SK-N-MC (cell line): ENCODE data around the gene CHTOP.

Experiments
- DNase-seq: peaks from one replicate; pipeline ENCODE4 v3.0.0-alpha.2; 2011; ENCODE audit warnings: low read depth, low spot score
- H3K27ac ChIP-seq: fragments of 200-600 bp; sonication (generic); 2 replicates; pipeline ENCODE4 v1.5.1; 2016; ENCODE audit warnings: mixed run types
- H3K36me3 ChIP-seq: fragments of 200-600 bp; sonication (generic); 2 replicates; pipeline ENCODE4 v1.6.1; 2017; ENCODE audit warnings: antibody characterized with exemption, low read length, mixed read lengths; ENCODE audit not compliant: insufficient read depth
- H3K4me3 ChIP-seq: fragments of 200-600 bp; sonication (generic); 2 replicates; pipeline ENCODE4 v1.5.1; 2016
- H3K9ac ChIP-seq: fragments of 200-600 bp; sonication (generic); 2 replicates; pipeline ENCODE4 v1.8.0; 2017; ENCODE audit warnings: mixed run types, mixed read lengths; ENCODE audit not compliant: insufficient read length
- H3K9me3 ChIP-seq: fragments of 200-600 bp; sonication (generic); 2 replicates; pipeline ENCODE4 v1.6.1; 2017; ENCODE audit warnings: low read depth, mild to moderate bottlenecking, antibody characterized with exemption, low read length, moderate library complexity, mixed read lengths
- EZH2 ChIP-seq: fragments of 200-600 bp; sonication (generic); IDR thresholded peaks from one replicate; pipeline ENCODE4 v1.6.1; 2017; ENCODE audit warnings: antibody characterized with exemption
- FOXP2 ChIP-seq: optimal IDR thresholded peaks from 2 replicates; pipeline ENCODE3; 2011; ENCODE audit warnings: mild to moderate bottlenecking, moderate library complexity; ENCODE audit not compliant: insufficient read depth; ENCODE audit errors: extremely low read length, control extremely low read depth
- POLR2AphosphoS5 ChIP-seq: IDR thresholded peaks from 2 replicates; pipeline ENCODE4 v1.6.1; 2012; ENCODE audit warnings: mild to moderate bottlenecking, low read depth, low read length, borderline replicate concordance

Gene CHTOP

DNA sequence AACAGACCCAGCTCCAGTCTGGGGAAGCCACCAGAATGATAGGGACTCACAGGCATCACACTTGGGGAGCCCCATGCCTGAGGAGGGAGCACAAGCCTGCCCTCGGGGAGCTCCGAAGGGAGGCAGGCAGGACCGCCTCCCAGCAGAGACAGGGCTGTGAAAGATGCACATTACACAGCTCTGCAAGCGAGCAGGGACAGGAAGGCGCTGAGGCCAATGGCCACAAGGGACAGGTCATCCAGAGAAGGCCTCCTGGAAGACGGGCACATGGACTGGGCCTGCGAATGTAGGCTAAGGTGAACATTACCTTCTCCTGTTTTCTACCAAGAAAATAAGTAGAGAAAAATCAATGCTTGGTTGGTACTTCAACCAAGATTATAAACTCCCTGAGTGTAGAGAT, 48.9 kb downstream of the CHTOP start:
- DNase-seq, result no peak
- no peak overlapping the region for H3K9ac ChIP-seq
- no peaks in the 10 kb centered on the region for H3K9me3 ChIP-seq
- TF ChIP-seq POLR2AphosphoS5, result no peak
- no peak for TF ChIP-seq FOXP2
- TF ChIP-seq EZH2, result no peak
- no peak overlapping the region for H3K4me3 ChIP-seq
- no peak overlapping the region for H3K27ac ChIP-seq
- H3K36me3 ChIP-seq, result no peaks in the 10 kb centered on the region

- DNase-seq, result no peak
- H3K9me3 ChIP-seq, result no peaks in the 10 kb centered on the region
- no peak overlapping the region for H3K27ac ChIP-seq
- H3K4me3 ChIP-seq, result no peak overlapping the region
- no peaks in the 10 kb centered on the region for H3K36me3 ChIP-seq
- H3K9ac ChIP-seq, result no peak overlapping the region
- TF ChIP-seq FOXP2 (no peak), EZH2 (no peak), POLR2AphosphoS5 (no peak)
Measured at GRCh38 chr1:153683854-153684253, 50.0 kb downstream of the CHTOP start.

DNA sequence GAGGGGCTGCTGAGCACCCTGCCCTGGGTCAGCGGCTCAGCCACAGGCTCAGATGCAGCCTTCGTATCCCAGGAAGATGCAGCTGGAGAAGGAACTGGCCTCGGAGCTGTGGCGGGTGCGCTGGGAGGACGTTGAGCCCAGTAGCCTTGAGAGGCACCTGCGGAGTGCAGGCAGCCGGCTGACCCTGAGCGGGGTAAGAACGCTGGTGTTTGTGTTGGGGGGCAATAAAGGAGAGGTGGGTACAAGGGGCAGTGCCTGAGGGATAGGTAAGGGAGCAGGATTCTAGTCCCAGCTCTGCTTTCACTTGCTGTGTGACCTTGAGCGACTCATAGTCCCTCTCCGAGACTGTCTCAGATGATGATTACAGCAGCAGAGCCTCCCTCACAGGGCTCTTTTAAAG, 51.0 kb downstream of the CHTOP start:
- no peak overlapping the region for H3K27ac ChIP-seq
- H3K4me3 ChIP-seq, result no peak overlapping the region
- no peak overlapping the region for H3K9ac ChIP-seq
- no peaks in the 10 kb centered on the region for H3K9me3 ChIP-seq
- TF ChIP-seq EZH2 (no peak), FOXP2 (no peak), POLR2AphosphoS5 (no peak)
- DNase-seq, result no peak
- H3K36me3 ChIP-seq, result no peaks in the 10 kb centered on the region

DNA sequence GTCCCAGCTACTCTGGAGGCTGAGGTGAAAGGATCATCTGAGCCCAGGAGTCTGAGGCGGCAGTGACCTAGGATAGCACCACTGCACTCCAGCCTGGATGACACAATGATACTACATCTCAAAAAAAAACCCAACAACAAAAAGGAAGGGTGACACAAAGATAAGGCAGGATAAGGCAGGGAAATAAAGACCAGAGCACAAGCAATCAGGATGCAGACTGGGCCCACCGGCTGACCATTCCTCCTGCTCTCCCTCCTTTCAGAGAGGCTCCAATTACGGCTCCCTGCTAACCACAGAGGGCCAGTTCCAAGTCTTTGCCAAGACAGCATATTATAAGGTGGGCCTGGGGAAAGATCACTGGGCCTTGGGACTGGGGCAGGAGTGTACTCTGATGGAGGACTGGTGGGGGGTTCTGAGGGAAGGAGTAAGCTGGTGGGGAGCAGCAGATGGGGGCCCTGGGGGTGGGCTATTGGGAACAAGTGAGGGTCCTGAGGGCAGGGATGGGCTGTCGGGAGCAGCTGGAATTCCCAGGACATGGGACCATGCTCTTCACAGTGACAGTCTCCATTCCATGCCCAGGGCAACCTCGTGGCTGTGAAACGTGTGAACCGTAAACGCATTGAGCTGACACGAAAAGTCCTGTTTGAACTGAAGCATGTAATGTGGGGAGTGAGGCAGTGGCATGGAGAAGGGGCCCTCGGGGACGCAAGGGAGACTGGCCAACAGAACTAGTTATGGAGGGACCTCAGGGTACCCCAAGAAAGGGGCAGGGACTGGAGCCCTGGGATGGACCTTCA, 51.9 kb downstream of the CHTOP start:
- no peak for TF ChIP-seq FOXP2
- no peak for TF ChIP-seq POLR2AphosphoS5
- TF ChIP-seq EZH2, result no peak
- H3K36me3 ChIP-seq, result no peaks in the 10 kb centered on the region
- DNase-seq, result no peak
- H3K4me3 ChIP-seq, result no peak overlapping the region
- no peak overlapping the region for H3K27ac ChIP-seq
- H3K9ac ChIP-seq, result no peak overlapping the region
- no peaks in the 10 kb centered on the region for H3K9me3 ChIP-seq

DNA sequence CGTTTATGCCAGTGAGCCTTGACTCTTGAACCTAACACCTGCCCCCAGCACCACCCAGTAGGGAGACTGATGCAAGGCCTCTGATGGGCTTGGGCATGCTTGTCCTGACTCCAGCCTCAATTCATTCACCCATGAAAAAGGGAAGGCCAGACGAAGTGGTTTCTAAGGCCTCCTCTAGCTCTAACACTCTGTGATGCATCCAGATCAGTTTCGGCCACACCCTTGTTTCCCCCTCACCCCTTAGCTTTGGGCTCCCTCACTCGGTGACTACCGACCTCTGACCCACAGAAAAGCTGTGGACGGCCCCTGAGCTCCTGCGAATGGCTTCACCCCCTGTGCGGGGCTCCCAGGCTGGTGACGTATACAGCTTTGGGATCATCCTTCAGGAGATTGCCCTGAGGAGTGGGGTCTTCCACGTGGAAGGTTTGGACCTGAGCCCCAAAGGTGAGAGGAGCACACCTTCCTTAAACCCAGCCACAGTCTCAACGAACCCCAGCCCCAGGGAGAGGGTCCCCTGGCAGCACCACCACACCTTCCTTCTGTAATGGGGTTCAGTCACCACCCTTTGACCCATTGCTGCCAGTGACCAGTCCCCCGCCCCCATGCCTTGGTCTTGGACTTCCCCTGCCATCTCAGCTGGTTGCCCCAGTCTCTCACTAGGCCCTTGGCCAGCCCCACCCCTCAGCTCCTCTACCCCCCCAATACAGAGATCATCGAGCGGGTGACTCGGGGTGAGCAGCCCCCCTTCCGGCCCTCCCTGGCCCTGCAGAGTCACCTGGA, 53.7 kb downstream of the CHTOP start:
- no peak for DNase-seq
- TF ChIP-seq POLR2AphosphoS5 (no peak), EZH2 (no peak), FOXP2 (no peak)

DNA sequence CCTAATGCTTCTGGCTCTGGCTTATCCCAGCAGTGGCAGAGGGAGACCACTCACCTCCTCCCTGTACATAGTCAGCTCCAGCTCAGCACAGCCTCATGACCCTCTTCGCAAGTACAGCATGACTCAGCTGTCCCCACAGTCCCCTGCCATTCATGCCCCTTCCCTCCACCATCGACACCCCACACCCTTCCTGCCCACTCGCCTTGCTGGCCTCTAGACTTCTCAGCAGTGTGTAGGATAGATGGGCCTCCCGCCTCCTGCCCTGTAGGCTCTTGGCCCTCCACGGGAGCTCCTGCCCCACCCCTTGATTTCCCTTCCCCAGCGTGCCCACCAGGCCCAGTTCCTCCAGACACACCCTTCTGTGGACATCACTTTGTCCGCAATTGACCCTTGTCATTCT, 54.4 kb downstream of the CHTOP start:
- Histone ChIP-seq H3K4me3 (no peak overlapping the region), H3K9me3 (no peaks in the 10 kb centered on the region), H3K27ac (no peak overlapping the region), H3K9ac (no peak overlapping the region), H3K36me3 (no peaks in the 10 kb centered on the region)
- TF ChIP-seq EZH2, result no peak
- no peak for TF ChIP-seq POLR2AphosphoS5
- no peak for TF ChIP-seq FOXP2
- DNase-seq, result no peak

More for the DNA sequence above, 53.7 kb downstream of the CHTOP start:
- H3K36me3 ChIP-seq, result no peaks in the 10 kb centered on the region
- no peak overlapping the region for H3K27ac ChIP-seq
- no peaks in the 10 kb centered on the region for H3K9me3 ChIP-seq
- no peak overlapping the region for H3K4me3 ChIP-seq
- H3K9ac ChIP-seq, result no peak overlapping the region

- Histone ChIP-seq H3K27ac (no peak overlapping the region), H3K4me3 (no peak overlapping the region), H3K9me3 (no peaks in the 10 kb centered on the region), H3K9ac (no peak overlapping the region), H3K36me3 (no peaks in the 10 kb centered on the region)
- no peak for DNase-seq
- TF ChIP-seq EZH2 (no peak), FOXP2 (no peak), POLR2AphosphoS5 (no peak)
Measured at GRCh38 chr1:153688736-153689328, 55.0 kb downstream of the CHTOP start.

- no peak for DNase-seq
- Histone ChIP-seq H3K27ac (no peak overlapping the region), H3K9ac (no peak overlapping the region), H3K9me3 (no peaks in the 10 kb centered on the region), H3K4me3 (no peak overlapping the region), H3K36me3 (no peaks in the 10 kb centered on the region)
- TF ChIP-seq FOXP2 (no peak), POLR2AphosphoS5 (no peak), EZH2 (no peak)
Measured at GRCh38 chr1:153693466-153693865, 59.6 kb downstream of the CHTOP start.
